ENCODE results near the gene PHACTR1. TPM values are rescaled to one million over a fixed set of nuclear protein-coding genes. Genes with fewer than 3 reads are reported as not detected.

PHACTR1 gene
- total and polyA plus RNA-seq, 2 of the 4 experiments (the other 2 are of a cell fraction): not detected

DNA sequence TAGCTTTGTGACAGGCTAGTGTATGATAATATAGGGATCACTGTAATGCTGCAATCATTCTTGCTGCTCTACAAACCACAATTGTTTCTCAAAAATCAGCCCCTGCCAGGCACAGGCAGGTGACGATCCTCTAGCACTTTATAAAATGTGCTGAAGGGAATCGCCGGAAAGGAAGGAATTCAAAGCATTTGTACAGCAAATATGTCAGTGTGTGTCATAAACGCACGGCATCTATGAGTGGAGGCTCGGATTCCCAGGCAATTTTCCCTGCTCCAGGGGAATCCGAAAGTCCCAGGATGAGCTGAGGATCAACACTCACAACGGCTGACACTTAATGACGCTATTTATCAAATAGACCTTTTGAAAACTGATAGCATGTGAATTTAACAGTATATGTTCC, 1.4 kb downstream of the PHACTR1 start:
- no TSS peak for BruUV-seq (replicated peaks)
- Histone ChIP-seq H2AK5ac (ENCODE audit: low read depth, low read length) (no peak overlapping the region), H3K4me2 (ENCODE audit: low read depth, low read length) (no peak overlapping the region), H2BK120ac (ENCODE audit: low read depth, low read length) (no peak overlapping the region), H3K9me1 (ENCODE audit: insufficient read depth, low read length) (no peaks in the 10 kb centered on the region), H4K5ac (ENCODE audit: low read depth, low read length) (no peak overlapping the region), H3K36me3 (ENCODE audit: control insufficient read depth, insufficient read depth, low read length) (no peaks in the 10 kb centered on the region), H2BK20ac (ENCODE audit: low read depth, low read length) (no peak overlapping the region), H3K27ac (ENCODE audit: insufficient read depth, low read length) (no peak overlapping the region), H2BK15ac (ENCODE audit: low read depth, low read length) (no peak overlapping the region), H3K4me3 (ENCODE audit: insufficient read depth, low read depth, low read length) (no peak overlapping the region), H4K20me1 (ENCODE audit: insufficient read depth, low read length) (no peaks in the 10 kb centered on the region), H3K14ac (replicated peaks; ENCODE audit: low read depth, low read length) (no peak overlapping the region), H3K56ac (ENCODE audit: extremely low read depth, insufficient read depth, low read length) (no peak overlapping the region), H3K18ac (ENCODE audit: low read depth, low read length) (no peak overlapping the region), H4K91ac (ENCODE audit: insufficient read depth, low read depth, low read length) (no peak overlapping the region), H2AFZ (replicated peaks; ENCODE audit: low read length, poor library complexity) (no peak overlapping the region), H4K8ac (ENCODE audit: low read depth in 2 of 2, low read length in 2 of 2) (no peak overlapping the region), H2BK5ac (ENCODE audit: low read depth, low read length, poor library complexity, severe bottlenecking) (no peak overlapping the region), H2AK9ac (replicated peaks; ENCODE audit: low read depth, low read length, poor library complexity) (no peak overlapping the region), H3K4me1 (ENCODE audit: control insufficient read depth, insufficient read depth, low read length) (no peaks in the 10 kb centered on the region), H3K9ac (ENCODE audit: low read depth, low read length) (no peak overlapping the region), H3K27me3 (ENCODE audit: control insufficient read depth, insufficient read depth, low read length) (no peaks in the 10 kb centered on the region), H3K23ac (ENCODE audit: low read depth, low read length) (no peak overlapping the region), H3K4ac (ENCODE audit: low read depth, low read length) (no peak overlapping the region), H3K9me3 (ENCODE audit: control insufficient read depth, insufficient read depth, low read length) (peaks cover 5% of the 10 kb centered on the region; the same call in 1 of the 2 replicates), H3K79me1 (ENCODE audit: low read depth in 1 of 2, low read length in 2 of 2) (no peaks in the 10 kb centered on the region)
- in situ Hi-C loops (cut with MboI; ENCODE audit: low sequenced_read_pairs) (no loop called here), dilution Hi-C loops (cut with HindIII; ENCODE audit: low sequenced_read_pairs, unreplicated experiment) (no loop called here), intact Hi-C loops (cut with micrococcal nuclease) (no loop called here)
- CTCF ChIA-PET: interaction anchor here (1.3 kb wide), 1 partner anchor 24 kb away, joined by 3 read pairs; no protein-coding TSS in a partner anchor
- POLR2A ChIA-PET (ENCODE audit: unreplicated experiment): no interaction called here
- 7% methylated on average over 3 of the region's 9 CpGs; no CpG with 5 or more reads in 1 of the 2 experiments for WGBS, 2 experiments (ENCODE audit: extremely low coverage in 2 of 2, insufficient read length in 1 of 2)
- TF ChIP-seq RFX5 (IDR thresholded peaks at IDR 0.05; ENCODE audit: low read depth, low read length) (no peak), CEBPB (IDR thresholded peaks at IDR 0.05; ENCODE audit: low read depth, low read length) (no peak), MXI1 (IDR thresholded peaks at IDR 0.05; ENCODE audit: borderline replicate concordance, low read depth, low read length) (no peak)
- DNase-seq: peak; percentile 0
- ATAC-seq (ENCODE audit: low read depth): no peak
